ENCODE measurements around the gene SEMA7A.
"Not testable (repeated sequence)": the region's sequence is repeated elsewhere in the genome, so short reads cannot be mapped to it uniquely, and the experiment has no call there.

Gene SEMA7A, protein sequence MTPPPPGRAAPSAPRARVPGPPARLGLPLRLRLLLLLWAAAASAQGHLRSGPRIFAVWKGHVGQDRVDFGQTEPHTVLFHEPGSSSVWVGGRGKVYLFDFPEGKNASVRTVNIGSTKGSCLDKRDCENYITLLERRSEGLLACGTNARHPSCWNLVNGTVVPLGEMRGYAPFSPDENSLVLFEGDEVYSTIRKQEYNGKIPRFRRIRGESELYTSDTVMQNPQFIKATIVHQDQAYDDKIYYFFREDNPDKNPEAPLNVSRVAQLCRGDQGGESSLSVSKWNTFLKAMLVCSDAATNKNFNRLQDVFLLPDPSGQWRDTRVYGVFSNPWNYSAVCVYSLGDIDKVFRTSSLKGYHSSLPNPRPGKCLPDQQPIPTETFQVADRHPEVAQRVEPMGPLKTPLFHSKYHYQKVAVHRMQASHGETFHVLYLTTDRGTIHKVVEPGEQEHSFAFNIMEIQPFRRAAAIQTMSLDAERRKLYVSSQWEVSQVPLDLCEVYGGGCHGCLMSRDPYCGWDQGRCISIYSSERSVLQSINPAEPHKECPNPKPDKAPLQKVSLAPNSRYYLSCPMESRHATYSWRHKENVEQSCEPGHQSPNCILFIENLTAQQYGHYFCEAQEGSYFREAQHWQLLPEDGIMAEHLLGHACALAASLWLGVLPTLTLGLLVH

DNA sequence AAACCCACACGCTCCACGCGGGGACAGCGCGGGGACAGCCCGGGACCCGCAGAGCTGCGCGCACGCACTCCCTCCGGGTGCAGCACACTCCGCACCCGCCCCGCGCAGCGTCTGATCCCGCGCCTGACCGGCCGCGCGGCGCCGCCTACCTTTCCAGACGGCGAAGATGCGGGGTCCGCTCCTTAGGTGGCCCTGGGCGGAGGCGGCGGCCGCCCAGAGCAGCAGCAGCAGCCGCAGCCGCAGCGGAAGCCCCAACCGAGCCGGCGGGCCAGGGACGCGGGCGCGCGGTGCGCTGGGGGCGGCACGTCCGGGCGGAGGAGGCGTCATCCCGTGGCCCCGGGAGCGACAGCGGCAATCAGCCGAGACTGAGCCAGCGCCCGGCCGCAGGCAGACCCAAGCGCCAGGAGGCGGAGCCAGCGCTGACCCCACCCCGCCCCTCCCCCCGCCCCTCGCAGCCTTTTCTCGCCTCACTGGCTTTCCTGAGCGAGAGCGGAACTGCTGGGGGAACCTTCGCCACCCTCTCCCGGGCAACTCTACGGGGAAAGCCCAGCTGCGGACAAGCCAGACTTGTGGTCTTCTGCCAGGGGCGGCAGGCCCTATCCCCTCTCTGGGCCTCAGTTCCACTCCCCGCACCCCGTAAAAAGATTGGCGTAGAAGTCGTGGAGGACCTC is at the start of gene SEMA7A:
TSS of gene SEMA7A (minus strand) at position 367 of the 671 bp plus-strand sequence. CDS start at position 327, 40 bp downstream.
- peak; percentile 66 to 72 for DNase-seq (ENCODE audit: low read depth in 2 of 2)

DNA sequence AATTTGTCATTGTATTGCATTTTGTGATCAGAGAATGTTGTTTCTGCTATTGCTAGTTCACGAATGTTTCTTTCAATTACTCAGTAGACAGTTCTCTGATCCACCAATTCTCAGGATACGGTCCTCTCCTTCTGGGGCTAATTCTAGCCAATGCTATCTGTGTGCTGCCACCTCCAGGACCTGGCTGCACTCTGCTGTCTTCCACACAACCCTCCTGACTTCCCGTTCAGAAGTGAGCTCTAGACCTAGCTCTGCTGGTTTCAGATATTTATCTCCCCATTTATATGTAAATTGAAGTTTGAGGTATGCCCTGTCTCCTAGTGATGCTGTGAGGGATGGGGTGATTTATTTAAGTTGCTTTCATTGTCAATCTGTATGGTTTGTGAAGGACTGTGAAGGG is 48.9 kb upstream of the SEMA7A start:
- no peak for DNase-seq (ENCODE audit: low read depth in 2 of 2)

DNA sequence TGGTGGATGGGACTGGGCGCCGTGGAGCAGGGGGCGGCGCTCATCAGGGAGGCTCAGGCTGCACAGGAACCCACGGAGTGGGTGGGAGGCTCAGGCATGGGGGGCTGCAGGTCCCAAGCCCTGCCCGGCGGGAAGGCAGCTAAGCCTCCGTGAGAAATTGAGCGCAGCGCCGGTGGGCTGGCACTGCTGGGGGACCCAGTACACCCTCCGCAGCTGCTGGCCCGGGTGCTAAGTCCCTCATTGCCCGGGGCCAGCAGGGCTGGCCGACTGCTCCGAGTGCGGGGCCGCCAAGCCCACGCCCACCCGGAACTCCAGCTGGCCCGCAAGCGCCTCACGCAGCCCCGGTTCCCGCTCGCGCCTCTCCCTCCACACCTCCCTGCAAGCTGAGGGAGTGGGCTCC is 46.6 kb upstream of the SEMA7A start:
- DNase-seq (ENCODE audit: low read depth in 2 of 2), result not testable (repeated sequence)

DNA sequence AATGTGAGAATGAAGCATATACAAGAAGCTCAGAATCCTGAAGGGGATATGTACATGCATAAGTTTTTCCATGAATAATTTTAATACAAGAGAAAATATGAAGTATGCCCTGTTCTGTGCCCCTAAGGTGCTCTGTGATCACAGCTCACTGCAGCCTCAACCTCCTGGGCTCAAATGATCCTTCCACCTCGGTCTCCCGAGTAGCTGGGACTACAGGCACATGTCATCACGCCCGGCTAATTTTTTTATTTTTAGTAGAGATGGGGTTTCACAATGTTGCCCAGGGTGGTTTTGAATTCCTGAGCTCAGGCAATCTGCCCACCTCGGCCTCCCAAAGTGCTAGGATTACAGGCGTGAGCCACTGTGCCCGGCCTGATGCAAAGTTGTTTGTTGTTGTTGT is 37.9 kb upstream of the SEMA7A start:
- not testable (repeated sequence) for DNase-seq (ENCODE audit: low read depth in 2 of 2)

DNA sequence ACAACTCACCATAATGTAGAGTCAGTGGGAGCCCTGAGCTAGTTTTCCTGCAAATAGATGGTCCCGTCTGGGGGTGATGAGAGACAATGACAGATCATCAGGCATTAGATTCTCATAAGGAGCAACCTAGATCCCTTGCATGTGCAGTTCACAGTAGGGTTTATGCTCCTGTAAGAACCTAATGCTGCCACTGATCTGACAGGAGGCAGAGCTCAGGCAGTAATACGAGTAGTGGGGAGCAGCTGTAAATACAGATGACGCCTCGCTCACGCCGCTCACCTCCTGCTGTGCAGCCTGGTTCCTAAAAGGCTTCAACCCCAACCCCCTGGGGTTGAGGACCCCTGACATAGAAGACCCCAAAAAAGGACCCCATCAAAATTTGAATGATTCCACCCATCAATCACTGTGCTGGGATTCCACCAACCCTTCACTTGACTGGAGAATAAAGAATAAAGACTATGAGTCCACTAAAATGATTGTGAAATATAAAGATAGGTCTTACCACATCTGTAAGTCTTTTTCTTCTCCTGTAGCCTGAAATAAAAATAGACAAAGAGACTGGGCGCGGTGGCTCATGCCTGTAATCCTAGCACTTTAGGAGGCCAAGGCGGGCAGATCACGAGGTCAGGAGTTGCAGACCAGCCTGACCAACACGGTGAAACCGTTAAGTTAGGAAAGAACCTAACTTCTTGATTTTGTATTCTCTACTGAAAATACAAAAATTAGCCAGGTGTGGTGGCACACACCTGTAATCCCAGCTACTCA is 37.1 kb upstream of the SEMA7A start:
- DNase-seq (ENCODE audit: low read depth in 2 of 2), result no peak

DNA sequence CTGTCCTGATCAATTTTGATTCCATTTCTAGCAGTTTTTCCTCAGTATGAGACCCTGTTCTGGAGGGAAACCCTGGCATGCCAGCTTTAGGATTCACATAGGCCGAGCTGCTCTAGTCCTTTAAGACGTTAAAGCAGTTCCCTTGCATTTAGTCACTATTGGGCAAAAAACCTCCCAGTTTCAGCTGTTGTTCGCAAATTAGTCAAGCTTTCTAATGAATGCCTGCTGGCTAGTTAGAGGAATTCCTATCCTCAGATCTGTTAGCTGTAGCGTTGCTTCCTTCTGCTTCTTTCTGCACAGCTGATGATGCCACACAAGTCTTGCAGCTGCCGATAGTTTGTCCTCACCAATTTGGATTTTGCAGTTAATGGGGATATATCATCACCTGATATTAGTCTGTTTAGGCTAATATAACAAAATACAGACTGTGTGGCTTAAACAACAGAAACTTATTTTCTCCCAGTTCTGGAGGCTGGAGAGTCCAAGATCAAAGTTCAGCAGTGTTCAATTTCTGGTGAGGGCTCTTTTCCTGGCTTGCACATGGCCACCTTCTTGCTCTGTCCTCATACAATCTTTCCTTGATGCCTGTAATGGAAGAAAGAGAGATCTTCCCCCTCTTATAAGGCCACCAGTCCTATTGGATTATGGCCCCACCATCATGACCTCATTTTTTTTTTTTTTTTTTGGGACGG is 34.7 kb upstream of the SEMA7A start:
- no peak for DNase-seq (ENCODE audit: low read depth in 2 of 2)

DNA sequence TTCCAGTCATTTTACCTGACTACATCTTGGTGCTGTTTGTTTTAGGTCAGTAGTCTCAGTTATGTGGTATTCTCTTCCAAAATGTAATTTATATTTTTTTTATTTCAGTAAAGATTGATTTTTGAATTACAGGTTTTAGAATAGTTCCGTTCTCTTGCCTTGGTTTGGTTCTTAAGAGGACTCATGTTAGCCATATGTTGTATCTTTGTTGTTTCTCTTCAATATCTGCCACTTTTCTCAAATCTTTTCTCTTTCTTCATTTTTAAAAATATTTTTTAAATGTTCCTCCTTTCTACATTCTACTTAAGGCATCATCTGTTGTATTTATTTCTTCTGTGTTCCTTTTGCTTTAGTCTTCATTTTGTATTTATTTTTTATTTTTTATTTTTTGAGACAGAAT is 32.8 kb upstream of the SEMA7A start:
- DNase-seq (ENCODE audit: low read depth in 2 of 2), result no peak

DNA sequence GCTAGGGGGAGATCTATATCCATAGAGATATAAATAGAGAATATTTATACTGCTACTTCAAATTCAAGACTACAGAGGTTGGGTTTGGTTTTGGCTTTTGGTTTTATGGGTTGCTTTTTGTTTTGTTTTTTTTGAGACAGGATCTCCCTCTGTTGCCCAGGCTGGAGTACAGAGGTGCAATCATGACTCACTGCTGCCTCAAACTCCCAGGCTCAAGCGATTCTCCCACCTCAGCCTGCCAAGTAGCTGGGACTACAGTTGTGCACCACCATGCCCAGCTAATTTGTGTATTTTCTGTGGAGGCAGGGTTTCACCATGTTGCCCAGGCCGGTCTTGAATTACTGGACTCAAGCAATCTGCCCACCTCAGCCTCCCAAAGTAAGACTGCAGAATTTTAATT is 31.1 kb upstream of the SEMA7A start:
- no peak for DNase-seq (ENCODE audit: low read depth in 2 of 2)

DNA sequence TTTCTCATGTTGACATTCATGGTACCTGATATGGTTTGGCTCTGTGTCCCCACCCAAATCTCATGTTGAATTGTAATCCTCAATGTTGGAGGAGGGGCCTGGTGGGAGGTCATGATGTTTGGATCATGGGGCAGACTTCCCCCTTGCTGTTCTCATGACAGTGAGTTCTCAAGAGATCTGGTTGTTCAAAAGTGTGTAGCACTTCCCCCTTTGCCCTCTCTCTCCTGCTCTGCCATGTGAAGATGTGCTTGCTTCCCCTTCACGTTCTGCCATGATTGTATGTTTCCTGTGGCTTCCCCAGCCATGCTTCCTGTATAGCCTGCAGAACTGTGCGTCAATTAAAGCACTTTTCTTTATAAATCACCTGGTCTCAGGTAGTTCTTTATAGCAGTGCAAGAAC is 30.5 kb upstream of the SEMA7A start:
- DNase-seq (ENCODE audit: low read depth in 2 of 2), result no peak

DNA sequence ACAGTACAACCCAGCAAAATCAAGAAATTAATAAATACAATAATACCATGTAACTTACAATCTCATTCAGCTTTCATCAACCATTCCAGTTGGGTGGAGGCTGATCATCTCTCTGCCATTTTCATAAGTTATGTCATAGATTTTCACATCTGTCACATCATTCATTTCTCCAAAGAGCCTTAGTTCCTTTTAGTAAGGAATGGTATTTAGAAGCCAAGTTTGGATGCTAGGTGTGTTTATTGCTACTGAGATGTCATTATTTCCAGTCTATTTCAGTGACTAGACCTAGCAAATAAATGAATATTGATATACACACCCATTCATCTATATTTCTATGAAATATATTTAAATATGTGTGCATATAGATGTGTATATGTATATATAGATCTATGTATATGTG is 29.9 kb upstream of the SEMA7A start:
- no peak for DNase-seq (ENCODE audit: low read depth in 2 of 2)

DNA sequence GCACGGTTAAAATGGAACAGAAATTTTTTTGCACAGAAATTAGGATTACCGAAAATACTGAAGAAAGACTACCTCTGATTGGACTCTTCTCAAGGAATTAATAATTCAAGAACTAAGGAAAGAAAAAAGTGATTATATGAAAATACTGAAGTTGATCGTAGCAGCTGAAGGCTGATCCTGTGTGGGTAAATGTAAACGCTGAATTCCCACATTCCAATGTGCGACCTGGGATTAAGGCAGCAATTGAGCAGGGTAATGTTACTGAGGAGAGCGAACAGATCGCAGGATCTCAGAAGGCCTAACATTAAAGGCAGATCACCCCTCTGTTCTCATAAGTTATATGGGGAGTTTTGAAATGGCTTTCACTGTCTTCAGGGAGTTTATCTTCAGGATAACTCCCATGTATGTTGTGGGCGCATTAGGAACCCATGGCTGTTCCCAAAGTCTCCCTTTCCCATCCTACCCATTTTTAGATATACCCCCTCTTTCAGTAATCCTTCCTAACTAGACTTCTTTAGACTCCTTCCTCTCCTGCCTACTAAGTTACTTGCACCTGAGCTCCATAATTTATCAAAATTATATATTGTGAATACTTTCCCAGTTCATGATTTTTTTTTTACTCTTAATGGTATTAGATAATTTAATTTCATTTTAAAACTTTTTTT is 28.2 kb upstream of the SEMA7A start:
- no peak for DNase-seq (ENCODE audit: low read depth in 2 of 2)

DNA sequence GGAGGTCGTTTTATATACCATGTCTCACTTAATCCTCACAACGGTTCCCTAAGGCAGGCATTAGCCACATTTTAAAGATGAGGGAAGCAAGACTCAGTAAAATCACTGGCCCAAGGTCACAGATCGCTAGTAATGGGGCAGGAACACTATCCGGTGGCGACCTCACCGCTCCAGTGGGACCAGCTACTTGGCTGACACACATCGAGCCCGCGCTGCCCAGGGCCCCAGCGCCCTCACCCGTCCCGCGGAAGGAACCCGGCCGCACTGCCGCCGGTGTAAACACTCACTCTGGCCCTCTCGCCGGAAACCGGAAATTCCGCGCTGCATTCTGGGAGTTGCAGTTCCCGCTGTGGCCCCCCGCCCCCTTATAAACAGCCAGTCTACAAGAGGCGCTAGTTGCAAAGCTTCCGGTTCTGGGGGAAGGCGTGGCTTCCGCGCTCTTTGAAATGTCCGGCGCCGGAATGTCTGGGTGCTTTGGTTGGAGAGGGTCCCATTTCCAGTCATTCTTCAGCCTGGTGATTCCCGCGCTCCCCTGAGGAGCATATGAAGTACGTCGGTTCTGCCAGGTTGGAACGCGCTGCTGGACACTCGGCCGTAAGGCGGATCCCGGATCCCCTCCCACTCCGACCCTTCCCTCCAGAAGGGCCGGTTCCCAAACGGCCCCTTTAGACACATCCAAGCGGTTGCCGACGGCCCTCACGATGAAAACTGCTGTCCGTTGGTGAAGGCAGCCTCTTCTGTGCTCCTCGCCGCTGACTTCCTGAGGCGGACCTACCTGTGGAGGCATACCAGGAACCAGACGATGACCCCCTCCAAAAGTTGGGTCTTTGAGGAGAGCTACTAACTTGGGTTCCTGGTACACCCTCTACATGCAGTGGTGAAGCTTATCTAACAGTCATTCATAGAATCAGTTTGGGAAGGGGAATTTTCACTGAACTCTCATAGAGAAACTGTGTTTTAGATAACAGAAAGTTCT is 27.4 kb upstream of the SEMA7A start, which contains the start of gene UBL7:
TSS of gene UBL7 (minus strand) at position 290 of the 976 bp plus-strand sequence. CDS start 2,293 bp downstream, outside the sequence.
- DNase-seq (ENCODE audit: low read depth in 2 of 2), result peak; percentile 95

DNA sequence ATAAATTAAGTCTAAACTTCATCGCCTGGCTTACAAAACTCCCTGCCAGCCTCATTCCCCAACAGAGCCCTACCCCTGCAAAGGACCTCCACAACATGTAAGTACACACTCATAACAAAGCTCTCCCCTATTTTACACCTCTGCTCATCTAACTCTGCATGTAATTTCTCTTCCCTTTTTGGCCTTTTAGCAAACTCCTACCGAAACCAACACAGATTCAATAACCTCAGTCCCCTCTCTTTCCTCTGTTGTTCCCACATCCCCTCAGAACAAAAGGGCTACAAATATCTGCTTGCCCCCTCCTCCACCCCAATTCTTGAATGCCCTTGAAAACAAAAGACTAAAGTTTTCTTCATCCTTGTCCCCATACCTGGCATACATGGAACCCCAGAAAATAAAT is 26.5 kb upstream of the SEMA7A start:
- DNase-seq (ENCODE audit: low read depth in 2 of 2), result no peak

DNA sequence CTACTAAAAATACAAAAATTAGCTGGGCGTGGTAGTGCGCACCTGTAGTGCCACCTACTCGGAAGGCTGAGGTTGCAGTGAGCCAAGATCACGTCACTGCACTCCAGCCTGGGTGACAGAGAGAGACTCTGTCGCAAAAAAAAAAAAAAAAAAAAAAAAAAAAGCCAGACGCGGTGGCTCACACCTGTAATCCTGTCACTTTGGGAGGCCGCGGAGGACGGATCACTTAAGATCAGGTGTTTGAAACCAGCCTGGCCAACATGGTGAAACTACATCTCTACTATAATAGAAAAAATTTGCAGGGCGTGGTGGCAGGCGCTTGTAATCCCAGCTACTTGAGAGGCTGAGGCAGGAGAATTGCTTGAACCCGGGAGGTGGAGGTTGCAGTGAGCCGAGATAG is 26.0 kb upstream of the SEMA7A start:
- DNase-seq (ENCODE audit: low read depth in 2 of 2), result not testable (repeated sequence)

DNA sequence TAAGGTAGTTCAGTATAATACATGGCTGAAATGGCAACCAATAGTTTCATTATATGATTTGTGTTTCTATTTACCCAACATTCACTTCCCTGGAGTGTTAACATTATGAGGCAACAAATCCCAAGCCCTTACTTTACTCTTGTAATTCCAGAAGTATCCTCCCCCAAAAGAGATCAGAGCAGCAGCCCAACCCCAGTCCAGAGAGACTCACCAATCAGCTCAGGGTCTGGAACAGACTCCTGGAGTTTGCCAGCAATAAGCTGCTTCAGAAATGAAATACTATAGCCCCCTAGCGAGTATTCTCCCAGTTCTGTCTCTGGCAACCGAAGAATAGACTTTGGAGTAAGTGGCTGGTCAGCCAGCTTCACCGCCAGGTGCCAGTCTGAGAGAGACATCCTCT is 24.7 kb upstream of the SEMA7A start:
- DNase-seq (ENCODE audit: low read depth in 2 of 2), result no peak

DNA sequence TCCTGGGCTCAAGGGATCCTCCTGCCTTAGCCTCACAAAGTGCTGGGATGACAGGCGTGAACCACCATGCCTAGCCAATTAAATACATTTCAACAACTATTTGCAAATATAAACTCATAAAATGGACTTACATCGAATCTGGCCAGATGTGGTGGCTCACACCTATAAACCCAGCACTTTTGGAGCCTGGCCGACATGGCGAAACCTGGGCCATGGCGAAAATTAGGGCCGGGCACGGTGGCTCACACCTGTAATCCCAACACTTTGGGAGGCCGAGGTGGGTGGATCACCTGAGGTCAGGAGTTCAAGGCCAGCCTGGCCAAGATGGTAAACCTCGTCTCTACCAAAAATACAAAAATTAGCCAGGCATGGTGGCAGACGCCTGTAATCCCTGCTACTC is 23.3 kb upstream of the SEMA7A start:
- DNase-seq (ENCODE audit: low read depth in 2 of 2), result not testable (repeated sequence)

DNA sequence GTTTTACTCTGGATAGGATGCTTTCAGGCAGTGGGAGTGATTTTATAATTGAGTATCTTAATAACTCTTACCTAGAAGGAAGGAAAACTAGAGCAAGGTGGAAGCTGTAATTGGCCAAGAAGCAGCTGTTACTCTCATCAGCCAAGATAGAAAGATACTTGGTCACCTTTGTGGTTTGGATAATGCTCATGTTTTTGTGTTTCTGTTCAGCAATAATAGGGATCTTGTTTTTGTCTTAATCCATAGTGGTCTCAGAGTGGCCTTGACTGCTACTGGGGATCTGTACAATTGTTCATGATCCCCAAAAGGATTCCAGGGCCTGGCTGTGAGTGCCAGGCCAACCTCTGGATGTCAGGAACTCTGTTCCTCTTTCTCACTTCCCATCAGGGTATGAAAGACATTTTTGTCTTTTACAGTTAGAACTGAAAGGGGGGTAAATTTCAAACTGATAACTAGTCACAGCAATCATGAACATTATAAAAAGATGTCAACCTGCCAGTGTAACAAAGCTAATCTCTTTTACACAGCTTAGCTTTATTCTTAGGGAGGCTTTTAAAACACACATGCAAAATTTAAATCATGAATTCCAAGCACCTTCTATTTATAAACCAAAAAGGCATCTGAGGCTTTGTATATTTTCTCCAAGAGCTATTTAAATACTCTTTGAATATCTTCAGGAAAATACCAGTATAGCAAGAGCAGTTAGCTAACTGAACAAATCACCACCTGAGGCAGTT is 21.2 kb upstream of the SEMA7A start:
- DNase-seq (ENCODE audit: low read depth in 2 of 2), result no peak

DNA sequence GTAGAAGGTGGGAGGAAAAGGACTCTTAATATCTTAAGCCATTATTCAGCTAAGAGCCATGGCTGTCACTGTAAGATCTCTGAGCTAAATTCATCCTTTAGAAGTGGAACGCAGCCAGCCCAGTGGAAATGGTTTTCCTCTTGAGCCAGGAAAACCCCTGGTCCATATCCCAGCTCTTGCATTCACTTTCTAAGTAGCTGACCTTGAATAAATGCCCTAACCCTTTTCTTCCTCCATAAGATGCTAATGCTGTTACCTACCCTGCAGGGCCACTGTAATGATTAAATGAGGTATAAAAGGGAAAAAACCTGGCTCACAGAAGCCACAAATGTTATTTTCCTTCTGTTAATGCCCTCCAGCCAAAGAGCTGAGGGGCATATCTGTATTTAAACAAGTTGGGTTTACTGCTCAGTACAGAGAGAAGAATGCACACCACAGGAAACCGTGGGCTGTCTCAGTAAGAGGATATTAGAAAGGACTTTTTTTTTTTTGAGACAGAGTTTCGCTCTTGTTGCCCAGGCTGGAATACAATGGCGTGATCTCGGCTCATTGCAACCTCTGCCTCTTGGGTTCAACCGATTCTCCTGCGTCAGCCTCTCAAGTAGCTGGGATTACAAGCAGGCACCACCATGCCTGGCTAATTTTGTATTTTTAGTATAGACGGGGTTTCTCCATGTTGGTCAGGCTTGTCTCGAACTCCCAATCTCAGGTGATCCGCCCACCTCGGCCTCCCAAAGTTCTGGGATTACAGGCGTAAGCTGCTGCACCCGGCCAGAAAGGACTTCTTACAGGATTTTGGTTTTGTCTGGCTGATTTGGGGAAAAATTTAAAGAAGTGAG is 20.4 kb upstream of the SEMA7A start:
- no peak for DNase-seq (ENCODE audit: low read depth in 2 of 2)
